Skeletal muscle cell (primary cell): ENCODE data around the gene FAM156B.
"Not testable (repeated sequence)": the region's sequence is repeated elsewhere in the genome, so short reads cannot be mapped to it uniquely, and the experiment has no call there.

Source experiments
- DNase-seq: peaks from one replicate; pipeline ENCODE4 v3.0.0-alpha.2; 2010; ENCODE audit warnings: low read depth
- H3K4me3 ChIP-seq: 2 replicates; pipeline ENCODE4 v1.5.1; 2011; ENCODE audit warnings: low read depth, mild to moderate bottlenecking, control low read depth, low read length, moderate library complexity

The FAM156B gene

GRCh38 chrX:52913681-52914080, 16.6 kb downstream of the FAM156B start:
- H3K4me3 ChIP-seq, DNase-seq: not testable (repeated sequence)

GRCh38 chrX:52914704-52915103, 17.6 kb downstream of the FAM156B start:
- DNase-seq, H3K4me3 ChIP-seq: not testable (repeated sequence)

- no peak overlapping the region for H3K4me3 ChIP-seq
- DNase-seq: no peak
Observed at GRCh38 chrX:52923781-52924241, 26.7 kb downstream of the FAM156B start.

GRCh38 chrX:52930214-52930613, 33.1 kb downstream of the FAM156B start:
- DNase-seq, H3K4me3 ChIP-seq: not testable (repeated sequence)

GRCh38 chrX:52933213-52933612, 36.1 kb downstream of the FAM156B start:
- H3K4me3 ChIP-seq: no peak overlapping the region
- no peak for DNase-seq

GRCh38 chrX:52933976-52934703, 37.0 kb downstream of the FAM156B start:
- no peak for DNase-seq
- H3K4me3 ChIP-seq: peak overlapping the region; percentile 59

- DNase-seq: peak; percentile 84
- peak overlapping the region; percentile 59 for H3K4me3 ChIP-seq
Observed at GRCh38 chrX:52934704-52935469, 37.8 kb downstream of the FAM156B start.

- DNase-seq: not testable (repeated sequence)
- H3K4me3 ChIP-seq: peak overlapping the region; percentile 59
Observed at GRCh38 chrX:52935470-52935784, 38.3 kb downstream of the FAM156B start.

- not testable (repeated sequence) for DNase-seq, H3K4me3 ChIP-seq
Observed at GRCh38 chrX:52940704-52941103, 43.6 kb downstream of the FAM156B start.

GRCh38 chrX:52941728-52942127, 44.6 kb downstream of the FAM156B start:
- not testable (repeated sequence) for H3K4me3 ChIP-seq, DNase-seq

GRCh38 chrX:52945838-52946494, 48.8 kb downstream of the FAM156B start:
- DNase-seq, H3K4me3 ChIP-seq: not testable (repeated sequence)

GRCh38 chrX:52947501-52947900, 50.4 kb downstream of the FAM156B start:
- not testable (repeated sequence) for DNase-seq, H3K4me3 ChIP-seq

- DNase-seq, H3K4me3 ChIP-seq: not testable (repeated sequence)
Observed at GRCh38 chrX:52948265-52948664, 51.1 kb downstream of the FAM156B start.

GRCh38 chrX:52949325-52949724, 52.2 kb downstream of the FAM156B start:
- not testable (repeated sequence) for DNase-seq, H3K4me3 ChIP-seq

GRCh38 chrX:52949884-52950283, 52.8 kb downstream of the FAM156B start:
- DNase-seq, H3K4me3 ChIP-seq: not testable (repeated sequence)
